Testis (tissue), 2 donors: Measurements from ENCODE around the gene FBH1.

Experiments
- POLR2A ChIP-seq: fragments of 450-650 bp; IDR thresholded peaks from one replicate; pipeline ENCODE4 v1.6.1; 2017; ENCODE audit warnings: antibody characterized with exemption, mild to moderate bottlenecking, moderate library complexity
- TF ChIP-seq, protein P1 (sequence below), 3 experiments: fragments of 450-650 bp in 2 of 3; fragments of 200-600 bp in 1 of 3; sonication (generic) in 1 of 3; IDR thresholded peaks; one replicate each; pipeline ENCODE4 v1.5.1; 2016 to 2019; ENCODE audit warnings: antibody characterized with exemption in 3 of 3, mild to moderate bottlenecking in 2 of 3, moderate library complexity in 1 of 3

DNA sequence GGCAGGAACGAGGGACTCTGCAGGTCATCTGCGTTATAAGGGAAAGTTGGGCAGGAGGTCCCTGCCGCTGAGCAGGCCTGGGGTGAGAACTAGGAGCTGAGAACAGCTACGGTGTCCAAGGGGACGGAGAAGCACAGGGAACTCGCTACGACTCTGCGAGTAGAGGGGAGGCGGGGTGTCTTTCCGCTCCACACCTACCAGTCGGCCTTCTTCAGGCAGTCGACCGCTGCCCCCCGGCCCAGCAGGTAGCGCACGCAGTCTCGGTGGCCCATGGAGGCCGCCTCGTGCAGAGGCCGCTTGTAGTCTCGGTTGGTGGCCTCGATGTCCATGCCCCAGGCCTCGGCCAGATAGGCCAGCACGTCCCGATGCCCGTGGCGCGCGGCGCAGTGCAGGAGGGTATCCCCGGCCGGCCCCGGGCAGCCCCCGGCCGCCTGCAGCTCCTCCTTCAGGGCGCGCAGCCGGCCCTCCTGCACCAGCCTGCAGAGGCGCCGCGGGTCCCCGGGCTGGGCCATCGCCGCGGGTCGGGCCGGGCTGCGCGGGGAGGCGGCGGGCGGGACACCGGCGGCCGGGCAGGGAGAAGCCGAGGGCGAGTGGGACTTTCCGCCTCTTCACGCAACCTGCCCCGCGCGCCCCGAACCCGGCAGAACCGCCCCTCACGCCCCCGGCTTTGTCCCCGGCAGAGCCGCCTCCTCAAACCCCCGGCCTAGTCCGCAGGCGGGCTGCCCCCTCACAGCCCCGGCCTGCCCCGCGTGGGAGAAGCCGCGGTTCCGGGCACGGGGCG lies 1.0 kb upstream of the FBH1 start:
- TF ChIP-seq, protein P1, sequence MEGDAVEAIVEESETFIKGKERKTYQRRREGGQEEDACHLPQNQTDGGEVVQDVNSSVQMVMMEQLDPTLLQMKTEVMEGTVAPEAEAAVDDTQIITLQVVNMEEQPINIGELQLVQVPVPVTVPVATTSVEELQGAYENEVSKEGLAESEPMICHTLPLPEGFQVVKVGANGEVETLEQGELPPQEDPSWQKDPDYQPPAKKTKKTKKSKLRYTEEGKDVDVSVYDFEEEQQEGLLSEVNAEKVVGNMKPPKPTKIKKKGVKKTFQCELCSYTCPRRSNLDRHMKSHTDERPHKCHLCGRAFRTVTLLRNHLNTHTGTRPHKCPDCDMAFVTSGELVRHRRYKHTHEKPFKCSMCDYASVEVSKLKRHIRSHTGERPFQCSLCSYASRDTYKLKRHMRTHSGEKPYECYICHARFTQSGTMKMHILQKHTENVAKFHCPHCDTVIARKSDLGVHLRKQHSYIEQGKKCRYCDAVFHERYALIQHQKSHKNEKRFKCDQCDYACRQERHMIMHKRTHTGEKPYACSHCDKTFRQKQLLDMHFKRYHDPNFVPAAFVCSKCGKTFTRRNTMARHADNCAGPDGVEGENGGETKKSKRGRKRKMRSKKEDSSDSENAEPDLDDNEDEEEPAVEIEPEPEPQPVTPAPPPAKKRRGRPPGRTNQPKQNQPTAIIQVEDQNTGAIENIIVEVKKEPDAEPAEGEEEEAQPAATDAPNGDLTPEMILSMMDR (IDR thresholded peaks at IDR 0.05): no peak
- no peak for TF ChIP-seq POLR2A
